Neural cell (in vitro differentiated cells): ENCODE data around the gene SPACA6. TPM values are rescaled to one million over a fixed set of nuclear protein-coding genes. Genes with fewer than 3 reads are reported as not detected.

Source experiments
- H2AFZ ChIP-seq: fragments of 200-600, 300-800 bp; sonication (generic), shearing (Covaris generic); 2 replicates; pipeline ENCODE4 v1.6.0; 2014; ENCODE audit warnings: low read depth, mild to moderate bottlenecking, antibody characterized with exemption, low read length, moderate library complexity
- H3F3A ChIP-seq: fragments of 200-600 bp; shearing (Covaris generic); 2 replicates; pipeline ENCODE4 v1.6.1; 2016; ENCODE audit warnings: mild to moderate bottlenecking, moderate library complexity, mixed read lengths, antibody characterized with exemption, low read length; ENCODE audit not compliant: insufficient read depth, poor library complexity, severe bottlenecking
- H3K27ac ChIP-seq: fragments of 200-600, 300-800 bp; sonication (generic), shearing (Covaris generic); 2 replicates; pipeline ENCODE4 v1.5.1; 2014; ENCODE audit warnings: mild to moderate bottlenecking, low read length, moderate library complexity
- H3K27me3 ChIP-seq: fragments of 300-800, 200-600 bp; sonication (generic), shearing (Covaris generic); 2 replicates; pipeline ENCODE4 v1.6.0; 2014; ENCODE audit warnings: mild to moderate bottlenecking, low read depth, low read length, moderate library complexity; ENCODE audit not compliant: insufficient read depth
- H3K36me3 ChIP-seq: fragments of 300-800, 200-600 bp; sonication (generic), shearing (Covaris generic); 2 replicates; pipeline ENCODE4 v1.5.1; 2014; ENCODE audit warnings: mild to moderate bottlenecking, antibody characterized with exemption, low read length, moderate library complexity; ENCODE audit not compliant: insufficient read depth
- H3K4me2 ChIP-seq: fragments of 300-800, 200-600 bp; sonication (generic), shearing (Covaris generic); 2 replicates; pipeline ENCODE4 v1.6.0; 2014; ENCODE audit warnings: mild to moderate bottlenecking, low read length
- H3K4me3 ChIP-seq: fragments of 300-800, 200-600 bp; sonication (generic), shearing (Covaris generic); 2 replicates; pipeline ENCODE4 v1.5.1; 2014; ENCODE audit warnings: mild to moderate bottlenecking, low read length, moderate library complexity
- H3K79me2 ChIP-seq: fragments of 200-600 bp; shearing (Covaris generic); replicated peaks from 2 replicates; pipeline ENCODE4 v1.6.0; 2014; ENCODE audit warnings: mild to moderate bottlenecking, low read length, moderate library complexity; ENCODE audit not compliant: insufficient read depth
- H3K9ac ChIP-seq: fragments of 300-800, 200-600 bp; sonication (generic), shearing (Covaris generic); 2 replicates; pipeline ENCODE4 v1.6.1; 2016; ENCODE audit warnings: mild to moderate bottlenecking, low read length, mixed read lengths
- H3K9me2 ChIP-seq: fragments of 200-600 bp; shearing (Covaris generic); 2 replicates; pipeline ENCODE4 v1.6.1; 2016; ENCODE audit warnings: mild to moderate bottlenecking, low read length, mixed read lengths; ENCODE audit not compliant: insufficient read depth
- H3K9me3 ChIP-seq: fragments of 200-600, 300-800 bp; sonication (generic), shearing (Covaris generic); 2 replicates; pipeline ENCODE4 v1.6.1; 2016; ENCODE audit warnings: mild to moderate bottlenecking, mixed run types, low read length, moderate library complexity, mixed read lengths
- H4K20me1 ChIP-seq: fragments of 200-600 bp; shearing (Covaris generic); 2 replicates; pipeline ENCODE4 v1.6.1; 2016; ENCODE audit warnings: mild to moderate bottlenecking, mixed run types; ENCODE audit not compliant: insufficient read depth
- CTCF ChIP-seq: fragments of 450-650 bp; IDR thresholded peaks from 2 replicates; pipeline ENCODE4 v1.5.1; 2014; ENCODE audit warnings: antibody characterized with exemption, mild to moderate bottlenecking, moderate library complexity; ENCODE audit not compliant: poor library complexity, severe bottlenecking
- EP300 ChIP-seq: fragments of 450-650 bp; conservative IDR thresholded peaks from 2 replicates; pipeline ENCODE4 v1.6.1; 2014; ENCODE audit warnings: antibody characterized with exemption, mild to moderate bottlenecking, moderate library complexity; ENCODE audit not compliant: poor library complexity, severe bottlenecking
- EZH2 ChIP-seq: fragments of 200-600, 300-800 bp; shearing (Covaris generic), sonication (generic); IDR thresholded peaks from 2 replicates; pipeline ENCODE4 v1.6.1; 2014; ENCODE audit warnings: antibody characterized with exemption, low read length, borderline replicate concordance, mild to moderate bottlenecking; ENCODE audit not compliant: insufficient read depth, poor library complexity, severe bottlenecking
- MXI1 ChIP-seq: fragments of 450-650 bp; conservative IDR thresholded peaks from 2 replicates; pipeline ENCODE4 v1.6.1; 2014; ENCODE audit warnings: antibody characterized with exemption, mild to moderate bottlenecking; ENCODE audit not compliant: poor library complexity, severe bottlenecking
- POLR2AphosphoS5 ChIP-seq: IDR thresholded peaks from 2 replicates; pipeline ENCODE4 v1.6.1; 2012
- RAD21 ChIP-seq: fragments of 450-650 bp; conservative IDR thresholded peaks from 2 replicates; pipeline ENCODE4 v1.6.1; 2014; ENCODE audit warnings: antibody characterized with exemption, mild to moderate bottlenecking, moderate library complexity
- REST ChIP-seq: IDR thresholded peaks from 2 replicates; pipeline ENCODE4 v1.6.1; 2012; ENCODE audit warnings: borderline replicate concordance
- SMC3 ChIP-seq: fragments of 450-650 bp; conservative IDR thresholded peaks from 2 replicates; pipeline ENCODE4 v1.6.1; 2014; ENCODE audit warnings: antibody characterized with exemption, mild to moderate bottlenecking, moderate library complexity; ENCODE audit not compliant: poor library complexity
- TAF1 ChIP-seq: IDR thresholded peaks from 2 replicates; pipeline ENCODE4 v1.6.1; 2012; ENCODE audit warnings: low read depth
- polyA plus RNA-seq: library from polyadenylated mRNA; depleted of rRNA; stranded (reverse); fragments of >200 nt; gene quantifications from 2 replicates; pipeline ENCODE4 v1.2.3, GENCODE V29; 2014

The SPACA6 gene
- polyA plus RNA-seq, 1 donor from 2014 or later, result 5.2 TPM

GRCh38 chr19:51702825-51703574 is 9.9 kb downstream of the SPACA6 start:
- no peak overlapping the region for H3K9ac ChIP-seq
- H3K27me3 ChIP-seq, result no peaks in the 10 kb centered on the region
- no peaks in the 10 kb centered on the region for H3K79me2 ChIP-seq
- no peaks in the 10 kb centered on the region for H3F3A ChIP-seq
- peaks cover 7% of the 10 kb centered on the region for H3K36me3 ChIP-seq
- H3K4me3 ChIP-seq, result no peak overlapping the region
- H3K9me3 ChIP-seq, result no peaks in the 10 kb centered on the region
- TF ChIP-seq SMC3 (no peak), CTCF (no peak), TAF1 (no peak), MXI1 (no peak), POLR2AphosphoS5 (no peak), REST (no peak), EP300 (no peak), EZH2 (no peak), RAD21 (no peak)
- no peaks in the 10 kb centered on the region for H3K9me2 ChIP-seq
- H3K27ac ChIP-seq, result no peak overlapping the region
- no peak overlapping the region for H2AFZ ChIP-seq
- H4K20me1 ChIP-seq, result no peaks in the 10 kb centered on the region
- H3K4me2 ChIP-seq, result no peak overlapping the region

DNA sequence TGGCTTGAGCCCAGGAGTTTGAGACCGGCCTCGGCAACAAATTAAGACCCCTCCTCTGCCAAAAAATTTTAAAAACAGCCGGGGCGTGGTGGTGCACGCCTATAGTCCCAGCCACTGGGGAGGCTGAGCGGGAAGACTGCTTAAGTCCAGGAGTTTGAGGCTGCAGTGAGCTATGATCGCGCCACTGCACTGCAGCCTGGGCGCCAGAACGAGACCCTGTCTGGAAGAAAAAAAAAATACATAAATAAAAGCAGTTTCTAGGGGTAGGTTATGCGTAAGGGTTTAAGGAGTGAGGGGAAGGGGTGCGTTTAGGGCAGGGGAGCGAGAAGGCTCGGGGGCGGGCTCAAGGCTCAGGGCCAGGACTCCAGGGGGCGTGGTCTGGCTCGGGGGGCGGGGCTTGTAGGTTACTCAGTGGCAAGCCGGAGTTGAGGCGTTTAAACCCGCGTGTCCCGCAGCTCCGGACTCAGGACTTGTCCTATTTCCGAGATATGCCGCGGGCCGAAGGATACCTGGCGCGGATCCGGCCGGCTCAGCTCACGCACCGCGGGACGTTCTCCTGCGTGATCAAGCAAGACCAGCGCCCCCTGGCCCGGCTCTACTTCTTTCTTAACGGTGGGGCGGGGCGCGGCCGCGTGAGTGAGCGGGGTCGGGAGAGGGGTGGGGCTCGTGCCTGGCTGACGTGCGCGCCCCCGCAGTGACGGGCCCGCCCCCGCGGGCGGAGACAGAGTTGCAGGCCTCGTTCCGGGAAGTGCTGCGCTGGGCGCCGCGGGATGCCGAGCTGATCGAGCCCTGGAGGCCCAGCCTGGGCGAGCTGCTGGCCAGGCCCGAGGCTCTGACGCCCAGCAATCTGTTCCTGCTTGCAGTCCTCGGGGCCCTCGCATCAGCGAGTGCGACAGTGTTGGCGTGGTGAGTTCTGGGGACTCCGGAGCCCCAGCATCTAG is 10.7 kb downstream of the SPACA6 start:
- no peaks in the 10 kb centered on the region for H3K36me3 ChIP-seq
- peak overlapping the region; percentile 68 for H3K9ac ChIP-seq
- H3K9me3 ChIP-seq, result no peaks in the 10 kb centered on the region
- TF ChIP-seq CTCF (peak; percentile 74), MXI1 (peak; percentile 53), RAD21 (no peak), POLR2AphosphoS5 (peak; percentile 74), SMC3 (no peak), REST (no peak), TAF1 (no peak), EP300 (no peak), EZH2 (no peak)
- H3K79me2 ChIP-seq, result no peaks in the 10 kb centered on the region
- peak overlapping the region; percentile 65 for H3K4me2 ChIP-seq
- no peaks in the 10 kb centered on the region for H3K27me3 ChIP-seq
- H3F3A ChIP-seq, result no peaks in the 10 kb centered on the region
- H3K9me2 ChIP-seq, result no peaks in the 10 kb centered on the region
- H4K20me1 ChIP-seq, result no peaks in the 10 kb centered on the region
- peak overlapping the region; percentile 47 for H3K27ac ChIP-seq
- no peak overlapping the region for H2AFZ ChIP-seq
- peak overlapping the region; percentile 74 for H3K4me3 ChIP-seq
